Fibroblast of upper back skin (primary cell): ENCODE measurements around the gene CACNA2D3.

Experiments
- DNase-seq: peaks from one replicate; pipeline ENCODE4 v3.0.0-alpha.2; 2013

The CACNA2D3 gene

DNA sequence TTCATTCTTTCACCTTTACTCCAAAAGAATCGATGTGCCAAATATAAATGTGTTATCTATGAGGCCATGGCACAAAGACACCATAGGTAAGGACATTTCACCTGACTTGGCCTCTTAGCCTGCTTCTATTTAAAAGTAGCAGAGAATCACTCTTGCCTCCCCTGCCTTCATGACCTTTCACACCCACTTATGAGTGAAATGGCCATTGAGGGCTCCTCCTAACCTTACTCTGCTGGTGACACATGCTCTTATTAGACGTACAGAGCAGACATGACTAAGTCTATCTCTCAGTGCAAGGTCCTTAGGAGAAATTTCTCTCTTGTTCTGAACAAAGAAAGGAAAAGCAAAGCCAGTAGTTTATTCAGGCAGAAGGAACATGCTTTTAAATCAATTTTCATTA is 654.8 kb downstream of the CACNA2D3 start:
- no peak for DNase-seq

DNA sequence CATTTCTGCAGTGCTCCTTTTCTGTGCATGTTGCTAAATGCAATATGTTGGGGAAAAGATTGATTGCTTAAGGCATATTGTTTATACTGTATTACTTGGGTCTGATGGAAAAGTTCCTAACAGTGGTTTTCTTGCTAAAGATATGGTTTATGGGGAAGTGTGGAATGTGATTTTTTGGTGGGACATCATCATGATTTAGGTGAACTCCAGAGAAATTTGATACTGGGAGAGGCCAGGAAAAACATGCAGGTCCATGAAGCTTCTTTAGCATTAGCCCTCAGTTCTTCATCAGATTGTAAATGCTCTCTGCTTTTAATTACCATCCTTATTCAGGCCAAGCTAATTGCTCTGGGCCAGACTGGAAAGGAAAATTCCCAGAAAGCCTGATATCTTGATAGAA is 658.0 kb downstream of the CACNA2D3 start:
- peak; percentile 56 for DNase-seq

DNA sequence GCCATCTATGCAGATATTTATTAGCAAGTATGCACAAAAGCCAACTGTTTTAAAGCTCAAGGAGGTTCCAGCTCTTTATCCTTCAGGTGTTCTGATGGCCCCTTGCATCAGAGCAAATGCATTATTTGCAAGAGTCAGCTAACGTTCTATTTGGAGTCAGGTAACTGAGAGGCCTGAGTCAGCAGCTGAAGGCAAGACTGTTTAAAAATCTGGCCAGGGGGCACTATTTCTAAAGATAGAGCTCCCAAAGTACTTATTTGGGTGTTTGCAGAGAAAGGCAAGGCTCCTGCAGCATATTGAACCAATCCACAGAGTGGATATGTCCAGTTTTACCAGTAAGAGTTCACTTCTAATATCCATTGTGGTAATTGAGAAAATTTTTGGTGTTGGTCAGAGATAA is 659.4 kb downstream of the CACNA2D3 start:
- no peak for DNase-seq

DNA sequence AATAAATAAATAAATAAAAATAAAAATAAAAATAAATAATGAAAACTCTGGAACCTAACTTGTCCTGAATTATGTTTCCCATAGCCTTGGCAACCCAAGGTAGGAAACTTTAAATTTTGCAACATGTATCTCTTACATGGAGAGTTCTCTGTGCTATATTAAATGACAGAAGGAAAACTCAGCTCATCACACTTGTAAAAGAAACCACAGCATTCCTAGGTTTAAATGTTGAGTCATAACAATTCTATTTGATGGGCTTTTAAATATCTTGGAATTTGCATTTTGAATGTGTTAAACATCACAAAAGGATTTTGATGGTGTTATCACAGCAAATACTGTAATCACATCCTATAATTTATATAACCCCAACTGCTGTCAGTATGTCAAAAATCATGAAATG is 661.3 kb downstream of the CACNA2D3 start:
- DNase-seq = peak; percentile 62

DNA sequence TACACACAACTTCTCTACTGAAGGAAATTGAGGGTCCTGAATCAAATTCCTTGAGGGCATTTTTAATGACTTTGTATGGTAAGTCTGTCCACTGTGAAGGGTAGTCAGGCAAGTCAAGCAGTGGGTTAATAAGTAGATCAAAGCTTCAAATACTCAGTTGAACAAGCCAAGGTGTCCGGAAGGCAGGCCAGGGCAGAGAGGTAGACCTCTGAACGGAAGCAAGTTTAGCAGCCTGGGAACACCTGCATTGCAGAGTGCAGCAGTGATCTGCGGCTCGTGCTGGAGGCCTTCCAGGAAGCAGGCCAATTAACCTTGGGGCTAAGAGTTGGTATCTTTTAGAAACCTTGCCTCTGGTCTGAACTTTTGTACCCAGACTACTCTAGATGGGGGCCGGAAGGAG is 661.7 kb downstream of the CACNA2D3 start:
- no peak for DNase-seq

- DNase-seq = no peak
Observed at GRCh38 chr3:54785976-54786375, 663.6 kb downstream of the CACNA2D3 start.

- DNase-seq = no peak
Observed at GRCh38 chr3:54790051-54790450, 667.7 kb downstream of the CACNA2D3 start.

- no peak for DNase-seq
Observed at GRCh38 chr3:54791501-54792156, 669.3 kb downstream of the CACNA2D3 start.

- no peak for DNase-seq
Observed at GRCh38 chr3:54792584-54792983, 670.2 kb downstream of the CACNA2D3 start.

- no peak for DNase-seq
Observed at GRCh38 chr3:54793171-54793570, 670.8 kb downstream of the CACNA2D3 start.

- no peak for DNase-seq
Observed at GRCh38 chr3:54797111-54797510, 674.8 kb downstream of the CACNA2D3 start.

GRCh38 chr3:54800478-54800877 is 678.1 kb downstream of the CACNA2D3 start:
- DNase-seq = no peak

- no peak for DNase-seq
Observed at GRCh38 chr3:54801977-54802376, 679.6 kb downstream of the CACNA2D3 start.

DNA sequence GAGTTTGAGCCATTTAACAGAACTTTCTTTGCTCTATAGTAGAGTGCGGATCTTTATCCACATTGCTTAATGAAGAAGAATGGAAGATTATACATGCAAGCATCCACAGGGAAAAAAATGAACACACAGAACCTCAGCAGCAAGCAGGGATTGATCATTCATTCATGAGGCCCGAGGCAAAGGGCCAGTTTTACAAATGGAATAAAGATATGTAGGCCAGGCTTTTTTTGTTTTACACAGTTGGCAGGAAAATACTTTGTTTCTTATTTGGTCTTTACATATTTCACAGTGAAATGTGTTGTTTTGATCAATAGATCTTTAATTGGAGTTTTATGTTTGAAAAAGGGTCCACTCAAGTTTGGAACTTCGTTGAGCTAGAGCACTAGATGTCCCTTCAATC is 688.0 kb downstream of the CACNA2D3 start:
- DNase-seq = no peak

GRCh38 chr3:54814224-54814623 is 691.9 kb downstream of the CACNA2D3 start:
- no peak for DNase-seq

DNA sequence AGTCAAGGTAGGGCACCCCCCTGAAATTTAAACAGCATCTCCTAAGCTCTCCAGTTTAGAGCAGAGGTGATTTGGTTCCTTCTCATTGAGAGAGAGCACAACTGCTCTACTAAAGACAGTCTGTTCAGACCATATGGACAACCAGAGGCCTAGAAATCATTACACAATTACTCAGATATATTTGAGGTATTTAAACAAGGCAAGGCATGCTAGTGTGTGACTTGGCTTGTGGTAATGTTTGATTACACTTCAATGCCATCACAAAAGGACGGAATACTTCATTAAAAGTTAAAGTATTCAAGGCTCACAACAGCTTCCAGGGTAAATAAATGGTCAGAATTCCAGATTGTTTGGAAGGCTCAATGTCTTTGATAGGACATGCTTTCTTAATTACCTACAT is 695.3 kb downstream of the CACNA2D3 start:
- DNase-seq = peak; percentile 47

DNA sequence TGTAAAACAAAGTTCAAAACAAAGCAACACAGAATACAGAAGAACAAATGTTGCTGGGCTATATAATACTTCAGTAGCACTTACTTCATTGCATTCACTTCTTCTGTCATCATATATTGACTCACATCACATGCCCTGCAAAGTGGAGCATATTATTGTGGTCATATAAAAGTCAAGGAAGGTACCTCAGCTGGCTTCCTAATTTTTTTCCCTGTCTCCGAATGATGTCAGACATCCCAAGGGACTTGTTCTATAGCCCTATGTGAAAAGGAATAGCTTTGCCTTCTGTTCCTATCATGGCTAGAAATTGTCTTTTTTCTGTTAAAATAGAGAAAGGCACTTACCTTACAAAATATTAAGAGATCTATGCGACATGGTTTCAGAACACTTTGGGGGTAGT is 696.1 kb downstream of the CACNA2D3 start:
- no peak for DNase-seq

- DNase-seq = no peak
Observed at GRCh38 chr3:54818942-54819341, 696.6 kb downstream of the CACNA2D3 start.

DNA sequence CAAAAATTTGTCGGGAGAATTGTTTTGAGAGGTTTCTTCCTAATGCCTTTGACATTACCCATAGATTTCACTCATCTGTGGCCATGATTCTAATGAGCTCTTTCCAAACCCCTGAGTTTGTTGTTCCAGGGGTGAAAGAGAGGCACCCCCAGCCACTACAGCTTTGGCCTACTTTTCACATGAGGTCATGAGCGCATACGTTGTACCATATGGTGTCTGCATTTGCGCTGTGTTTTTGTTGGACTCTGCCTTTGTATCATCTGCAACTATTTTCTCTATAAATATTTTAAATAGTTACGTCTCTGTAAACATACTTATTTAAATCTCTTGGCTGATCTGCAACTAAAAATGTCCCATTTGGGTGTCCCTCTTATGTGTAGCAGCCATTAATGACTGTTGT is 697.6 kb downstream of the CACNA2D3 start:
- DNase-seq = peak; percentile 60

DNA sequence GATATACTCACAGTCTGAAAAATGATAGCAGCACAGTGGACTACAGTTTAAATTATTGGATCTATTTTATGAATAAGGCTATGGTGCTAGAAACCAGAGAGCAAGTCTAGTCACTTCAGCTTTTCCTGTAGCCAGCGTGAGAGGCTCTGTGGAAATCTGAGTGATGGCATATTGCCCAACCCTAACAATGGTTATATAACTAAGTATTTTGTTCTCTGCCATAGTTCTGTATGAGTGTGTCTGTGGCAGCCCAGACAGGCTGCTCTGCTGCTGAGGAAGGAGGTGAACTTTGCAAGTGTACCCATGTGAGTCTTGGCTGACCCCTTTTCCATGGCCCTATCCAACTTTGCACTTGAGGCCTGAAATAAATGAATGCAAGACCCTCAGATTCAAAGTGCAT is 699.9 kb downstream of the CACNA2D3 start:
- DNase-seq = peak; percentile 57

DNA sequence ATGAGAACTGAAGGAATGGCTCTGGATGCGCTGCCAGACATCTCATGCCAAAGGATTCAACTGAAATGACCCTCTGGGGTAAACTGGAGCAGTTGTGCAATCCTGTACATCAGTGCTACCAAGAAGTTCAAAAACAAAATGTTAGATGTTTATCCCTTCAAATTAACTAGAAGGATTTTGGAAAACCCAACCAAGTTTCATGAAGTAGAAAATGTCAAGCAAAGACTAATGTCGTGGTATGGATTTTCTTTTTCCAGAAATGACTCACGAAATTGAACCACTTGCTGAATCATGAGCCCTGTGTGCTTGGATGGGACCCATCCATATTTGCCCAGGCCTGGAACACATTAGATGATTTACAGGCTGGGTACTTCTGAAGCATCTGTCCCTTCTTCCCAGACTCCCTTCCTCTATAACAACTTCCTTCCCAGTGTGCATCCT is 703.9 kb downstream of the CACNA2D3 start:
- peak; percentile 69 for DNase-seq

DNA sequence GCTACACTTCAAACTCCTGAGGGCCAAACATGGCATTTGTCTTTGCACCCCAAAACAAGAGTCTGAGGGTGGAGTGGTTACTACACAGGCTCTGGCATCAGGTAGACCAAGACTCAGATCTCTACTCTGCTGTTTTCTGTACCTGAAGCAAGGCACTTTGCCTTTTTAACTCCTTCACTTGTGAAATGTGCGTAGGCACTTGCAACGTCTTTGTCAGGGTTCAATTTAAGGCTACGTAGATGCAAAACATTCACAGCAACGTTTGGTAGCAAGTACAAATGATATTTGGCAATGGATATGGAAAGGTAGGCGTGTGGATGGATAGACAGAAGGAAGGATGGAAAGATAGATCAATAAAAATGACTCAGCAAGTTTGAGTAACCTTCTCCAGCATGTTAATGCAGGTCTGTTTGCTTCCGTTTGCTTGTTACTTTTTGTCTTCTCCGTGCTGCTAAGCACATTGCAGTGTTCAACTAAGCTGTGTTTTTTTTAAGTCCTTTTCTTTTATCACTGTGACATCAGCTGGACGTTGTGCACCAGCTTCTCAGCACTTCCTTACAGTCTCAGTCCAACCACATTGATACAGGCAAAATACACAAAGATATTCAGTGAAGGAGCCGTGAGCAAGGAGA is 704.8 kb downstream of the CACNA2D3 start:
- DNase-seq = no peak

DNA sequence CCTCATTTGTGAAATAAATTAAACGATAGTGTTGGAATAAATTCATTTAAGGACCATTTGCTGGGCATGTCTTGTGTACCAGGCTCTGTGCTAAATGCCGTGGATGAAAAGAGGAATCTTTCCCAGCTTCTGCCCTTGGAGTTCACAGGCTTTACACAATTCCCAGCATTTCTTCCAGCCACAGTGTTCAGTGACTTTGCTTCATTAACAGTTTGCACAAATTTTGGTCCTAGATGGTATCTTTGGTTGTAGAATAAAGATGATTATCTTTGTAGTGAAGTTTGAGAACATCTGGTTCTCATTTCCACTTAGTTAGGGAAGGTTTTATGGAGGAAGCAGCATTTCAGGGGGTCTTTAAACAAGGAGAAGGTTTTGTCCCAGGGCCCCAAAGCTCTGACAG is 705.4 kb downstream of the CACNA2D3 start:
- no peak for DNase-seq

DNA sequence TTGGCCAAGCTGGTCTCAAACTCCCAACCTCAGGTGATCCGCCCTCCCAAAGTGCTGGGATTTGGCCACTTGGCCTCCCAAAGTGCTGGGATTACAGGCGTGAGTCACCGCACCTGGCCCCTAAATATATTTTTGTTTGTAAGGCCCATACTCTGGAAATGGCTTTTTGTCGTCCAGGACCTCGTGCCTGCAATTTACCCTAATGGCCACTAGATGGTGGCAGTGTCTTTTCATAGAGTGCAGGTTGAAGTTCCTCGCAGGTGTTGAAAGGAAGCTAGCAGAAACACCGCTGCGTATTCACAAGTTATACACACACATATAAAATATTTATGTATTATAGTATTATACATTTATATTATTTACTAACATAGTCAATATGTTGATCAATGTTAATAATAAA is 708.3 kb downstream of the CACNA2D3 start:
- no peak for DNase-seq

DNA sequence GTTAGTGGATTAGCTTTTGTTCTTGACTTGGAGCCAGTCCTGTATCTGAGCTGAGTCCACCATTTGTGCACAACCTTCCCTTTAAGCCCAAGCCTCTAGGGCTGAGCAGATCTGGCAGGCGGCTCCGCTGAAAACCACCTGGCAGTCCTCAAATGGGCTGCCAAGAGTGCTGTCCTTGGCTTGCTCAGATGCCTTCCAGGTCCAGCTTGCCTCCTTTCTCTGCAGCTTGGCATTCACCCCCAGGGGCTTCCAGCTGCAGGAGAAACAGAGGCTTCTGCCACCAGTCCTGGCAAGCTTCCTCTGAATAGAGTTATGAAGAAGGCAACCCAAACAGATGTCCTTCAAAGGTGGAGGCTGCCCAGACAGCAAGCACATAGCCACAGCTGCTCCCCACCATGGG is 708.8 kb downstream of the CACNA2D3 start:
- DNase-seq = no peak
